SU-DHL-6 (cell line): ENCODE measurements around the gene ANKRD33B.

Experiments
- EZH2phosphoT487 ChIP-seq: fragments of 200-600 bp; sonication (generic), shearing (Covaris generic); conservative IDR thresholded peaks from 2 replicates; pipeline ENCODE4 v1.6.1; 2018; ENCODE audit warnings: mild to moderate bottlenecking, antibody characterized with exemption, low read length, moderate library complexity, mixed read lengths
- TF ChIP-seq, protein P1 (sequence below): fragments of 200-600 bp; sonication (generic); IDR thresholded peaks from one replicate; pipeline ENCODE4 v1.5.1; 2017; ENCODE audit warnings: antibody characterized with exemption, mild to moderate bottlenecking, low read length, moderate library complexity; ENCODE audit not compliant: insufficient read depth, poor library complexity, severe bottlenecking

GRCh38 chr5:10607023-10607665, 43.3 kb downstream of the ANKRD33B start:
- TF ChIP-seq EZH2phosphoT487: no peak
- TF ChIP-seq, protein P1, sequence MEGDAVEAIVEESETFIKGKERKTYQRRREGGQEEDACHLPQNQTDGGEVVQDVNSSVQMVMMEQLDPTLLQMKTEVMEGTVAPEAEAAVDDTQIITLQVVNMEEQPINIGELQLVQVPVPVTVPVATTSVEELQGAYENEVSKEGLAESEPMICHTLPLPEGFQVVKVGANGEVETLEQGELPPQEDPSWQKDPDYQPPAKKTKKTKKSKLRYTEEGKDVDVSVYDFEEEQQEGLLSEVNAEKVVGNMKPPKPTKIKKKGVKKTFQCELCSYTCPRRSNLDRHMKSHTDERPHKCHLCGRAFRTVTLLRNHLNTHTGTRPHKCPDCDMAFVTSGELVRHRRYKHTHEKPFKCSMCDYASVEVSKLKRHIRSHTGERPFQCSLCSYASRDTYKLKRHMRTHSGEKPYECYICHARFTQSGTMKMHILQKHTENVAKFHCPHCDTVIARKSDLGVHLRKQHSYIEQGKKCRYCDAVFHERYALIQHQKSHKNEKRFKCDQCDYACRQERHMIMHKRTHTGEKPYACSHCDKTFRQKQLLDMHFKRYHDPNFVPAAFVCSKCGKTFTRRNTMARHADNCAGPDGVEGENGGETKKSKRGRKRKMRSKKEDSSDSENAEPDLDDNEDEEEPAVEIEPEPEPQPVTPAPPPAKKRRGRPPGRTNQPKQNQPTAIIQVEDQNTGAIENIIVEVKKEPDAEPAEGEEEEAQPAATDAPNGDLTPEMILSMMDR: no peak
